Tibial nerve (tissue), 4 donors: ENCODE results near the gene PCBD2. TPM values are rescaled to one million over a fixed set of nuclear protein-coding genes. Genes with fewer than 3 reads are reported as not detected.
"Not testable (repeated sequence)": the region's sequence is repeated elsewhere in the genome, so short reads cannot be mapped to it uniquely, and the experiment has no call there.

Experiments
- DNase-seq, 2 donors: peaks; one replicate each; pipeline ENCODE4 v3.0.0-alpha.2; 2019; ENCODE audit warnings: low spot score in 2 of 2
- H3K27ac ChIP-seq, 4 donors: fragments of 200-600 bp; sonication (generic) in 3 of 4; one replicate each; pipeline ENCODE4 v1.5.1; 2017 to 2019; ENCODE audit warnings: mild to moderate bottlenecking in 1 of 4
- H3K27me3 ChIP-seq, 2 donors: fragments of 200-600 bp; sonication (generic) in 1 of 2; one replicate each; pipeline versions ENCODE4 v1.5.1 to v1.6.0; 2017 to 2019
- H3K36me3 ChIP-seq, 3 donors: fragments of 200-600 bp; sonication (generic); one replicate each; pipeline ENCODE4 v1.5.1; 2018 to 2019
- H3K4me1 ChIP-seq, 4 donors: fragments of 200-600 bp; sonication (generic) in 3 of 4; one replicate each; pipeline ENCODE4 v1.5.1; 2017 to 2019
- H3K4me3 ChIP-seq, 4 donors: fragments of 200-600 bp; sonication (generic) in 3 of 4; one replicate each; pipeline ENCODE4 v1.5.1; 2017 to 2019; ENCODE audit warnings: mild to moderate bottlenecking in 1 of 4, moderate library complexity in 1 of 4
- H3K9me3 ChIP-seq, 4 donors: fragments of 200-600 bp; sonication (generic) in 3 of 4; one replicate each; pipeline ENCODE4 v1.5.1; 2017 to 2019
- EP300 ChIP-seq, 2 donors: sonication (generic); formaldehyde crosslinking; IDR thresholded peaks; one replicate each; pipeline ENCODE4 v1.6.1; 2017; ENCODE audit warnings: antibody characterized with exemption in 2 of 2, mild to moderate bottlenecking in 1 of 2
- POLR2A ChIP-seq, 2 donors: fragments of 450-650 bp; IDR thresholded peaks; one replicate each; pipeline ENCODE4 v1.6.1; 2017; ENCODE audit warnings: antibody characterized with exemption in 2 of 2, mild to moderate bottlenecking in 2 of 2, moderate library complexity in 2 of 2
- WGBS, 2 donors: methylation state at CpG; one replicate each; pipeline ENCODE4 v1.1.5; 2018; 5-methylcytosine and 5-hydroxymethylcytosine counted together
- total RNA-seq, 4 donors: library from RNA; depleted of rRNA; stranded (reverse); fragments of >200 nt; gene quantifications; one replicate each; pipeline ENCODE4 v1.1.0, GENCODE V29; 2016
- TF ChIP-seq, protein P1 (sequence below), 5 experiments: fragments of 200-600 bp in 3 of 5; fragments of 450-650 bp in 2 of 5; sonication (generic) in 3 of 5; IDR thresholded peaks; one replicate each; pipeline ENCODE4 v1.5.1; 2016 to 2019; ENCODE audit warnings: antibody characterized with exemption in 5 of 5, mild to moderate bottlenecking in 3 of 5, moderate library complexity in 2 of 5

Gene PCBD2
- total RNA-seq, 4 donors from 2014 or later = 5.7 to 11.0 (median 7.9) TPM

DNA sequence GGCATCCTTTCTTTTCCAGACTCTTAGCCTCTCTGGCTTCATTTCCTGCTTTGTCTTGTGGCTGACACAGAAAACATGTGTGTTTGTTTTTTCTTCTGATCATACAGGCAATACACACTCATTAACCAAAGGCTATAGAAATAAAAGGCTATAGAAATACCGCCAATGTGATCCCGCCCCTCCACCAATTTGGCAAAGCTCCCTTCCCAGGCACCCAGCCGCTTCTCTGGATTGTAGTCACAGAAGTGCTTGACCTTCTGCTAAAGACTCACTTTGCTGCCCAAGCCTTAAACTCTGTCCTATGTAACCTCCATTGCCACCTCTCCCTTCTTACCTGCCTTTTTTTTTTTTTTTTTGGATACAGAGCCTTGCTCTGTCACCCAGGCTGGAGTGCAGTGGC lies 25.5 kb upstream of the PCBD2 start:
- Histone ChIP-seq H3K36me3 (peaks cover 0 to 4% (median 0%) of the 10 kb centered on the region in 3 donors), H3K4me1 (peaks cover 0 to 42% (median 13%) of the 10 kb centered on the region in 4 donors), H3K27ac (no peak overlapping the region), H3K27me3 (no peaks in the 10 kb centered on the region), H3K9me3 (no peaks in the 10 kb centered on the region), H3K4me3 (no peak overlapping the region)
- TF ChIP-seq, protein P1, sequence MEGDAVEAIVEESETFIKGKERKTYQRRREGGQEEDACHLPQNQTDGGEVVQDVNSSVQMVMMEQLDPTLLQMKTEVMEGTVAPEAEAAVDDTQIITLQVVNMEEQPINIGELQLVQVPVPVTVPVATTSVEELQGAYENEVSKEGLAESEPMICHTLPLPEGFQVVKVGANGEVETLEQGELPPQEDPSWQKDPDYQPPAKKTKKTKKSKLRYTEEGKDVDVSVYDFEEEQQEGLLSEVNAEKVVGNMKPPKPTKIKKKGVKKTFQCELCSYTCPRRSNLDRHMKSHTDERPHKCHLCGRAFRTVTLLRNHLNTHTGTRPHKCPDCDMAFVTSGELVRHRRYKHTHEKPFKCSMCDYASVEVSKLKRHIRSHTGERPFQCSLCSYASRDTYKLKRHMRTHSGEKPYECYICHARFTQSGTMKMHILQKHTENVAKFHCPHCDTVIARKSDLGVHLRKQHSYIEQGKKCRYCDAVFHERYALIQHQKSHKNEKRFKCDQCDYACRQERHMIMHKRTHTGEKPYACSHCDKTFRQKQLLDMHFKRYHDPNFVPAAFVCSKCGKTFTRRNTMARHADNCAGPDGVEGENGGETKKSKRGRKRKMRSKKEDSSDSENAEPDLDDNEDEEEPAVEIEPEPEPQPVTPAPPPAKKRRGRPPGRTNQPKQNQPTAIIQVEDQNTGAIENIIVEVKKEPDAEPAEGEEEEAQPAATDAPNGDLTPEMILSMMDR (IDR thresholded peaks at IDR 0.05) = no peak
- no peak for TF ChIP-seq EP300 (IDR thresholded peaks at IDR 0.05)
- TF ChIP-seq POLR2A (IDR thresholded peaks at IDR 0.05) = no peak
- WGBS, 2 donors = 64 to 72% methylated on average over 3 of the region's 3 CpGs
- DNase-seq = no peak

DNA sequence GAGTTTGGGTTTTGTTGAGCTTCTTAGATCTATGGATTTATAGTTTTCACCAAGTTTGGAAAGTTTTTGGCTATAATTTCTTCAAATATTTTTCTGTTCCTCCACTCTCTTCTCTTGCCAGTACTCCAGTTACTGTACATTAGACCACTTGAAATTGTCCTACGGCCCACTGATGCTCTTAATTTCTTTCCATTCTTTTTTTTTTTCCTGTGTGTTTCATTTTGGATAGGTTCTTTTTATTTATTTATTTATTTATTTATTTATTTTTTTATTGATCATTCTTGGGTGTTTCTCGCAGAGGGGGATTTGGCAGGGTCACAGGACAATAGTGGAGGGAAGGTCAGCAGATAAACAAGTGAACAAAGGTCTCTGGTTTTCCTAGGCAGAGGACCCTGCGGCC lies 24.0 kb upstream of the PCBD2 start:
- not testable (repeated sequence) for H3K27ac ChIP-seq, H3K9me3 ChIP-seq, H3K36me3 ChIP-seq, H3K27me3 ChIP-seq, DNase-seq, H3K4me3 ChIP-seq
- WGBS, 2 donors = 73 to 74% methylated on average over 2 of the region's 3 CpGs
- peaks cover 0 to 40% (median 6%) of the 10 kb centered on the region in 4 donors for H3K4me1 ChIP-seq

DNA sequence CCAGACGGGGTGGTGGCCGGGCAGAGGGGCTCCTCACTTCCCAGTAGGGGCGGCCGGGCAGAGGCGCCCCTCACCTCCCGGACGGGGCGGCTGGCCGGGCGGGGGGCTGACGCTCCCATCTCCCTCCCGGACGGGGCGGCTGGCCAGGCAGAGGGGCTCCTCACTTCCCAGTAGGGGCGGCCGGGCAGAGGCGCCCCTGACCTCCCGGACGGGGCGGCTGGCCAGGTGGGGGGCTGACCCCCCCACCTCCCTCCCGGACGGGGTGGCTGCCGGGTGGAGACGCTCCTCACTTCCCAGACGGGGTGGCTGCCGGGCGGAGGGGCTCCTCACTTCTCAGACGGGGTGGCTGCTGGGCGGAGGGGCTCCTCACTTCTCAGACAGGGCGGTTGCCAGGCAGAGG lies 23.2 kb upstream of the PCBD2 start:
- H3K36me3 ChIP-seq, H3K4me3 ChIP-seq, H3K27ac ChIP-seq, H3K27me3 ChIP-seq, DNase-seq, H3K9me3 ChIP-seq: not testable (repeated sequence)
- peaks cover 0 to 40% (median 4%) of the 10 kb centered on the region in 4 donors for H3K4me1 ChIP-seq
- 84% methylated on average over 5 of the region's 30 CpGs; no CpG with 5 or more reads in 1 of the 2 donors for WGBS, 2 donors

DNA sequence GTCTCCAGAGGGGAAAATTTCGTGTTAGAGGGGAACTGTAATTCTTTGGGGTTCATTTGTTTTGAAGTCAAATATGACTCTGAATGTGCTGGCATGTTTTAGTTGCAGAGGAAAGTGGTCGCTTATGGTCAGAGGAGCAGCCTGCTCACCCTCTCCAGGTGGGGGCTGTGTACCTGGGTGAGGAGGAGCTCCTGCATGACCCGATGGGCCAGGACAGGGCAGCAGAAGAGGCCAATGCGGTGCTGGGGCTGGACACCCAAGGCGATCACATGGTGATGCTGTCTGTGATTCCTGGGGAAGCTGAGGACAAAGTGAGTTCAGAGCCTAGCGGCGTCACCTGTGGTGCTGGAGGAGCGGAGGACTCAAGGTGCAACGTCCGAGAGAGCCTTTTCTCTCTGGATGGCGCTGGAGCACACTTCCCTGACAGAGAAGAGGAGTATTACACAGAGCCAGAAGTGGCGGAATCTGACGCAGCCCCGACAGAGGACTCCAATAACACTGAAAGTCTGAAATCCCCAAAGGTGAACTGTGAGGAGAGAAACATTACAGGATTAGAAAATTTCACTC lies 17.3 kb upstream of the PCBD2 start:
- H3K27ac ChIP-seq = no peak overlapping the region
- H3K4me3 ChIP-seq = no peak overlapping the region
- H3K36me3 ChIP-seq = peaks cover 0 to 42% (median 0%) of the 10 kb centered on the region in 3 donors
- H3K4me1 ChIP-seq = peaks cover 0 to 17% (median 0%) of the 10 kb centered on the region in 4 donors
- H3K27me3 ChIP-seq = no peaks in the 10 kb centered on the region
- 84 to 85% methylated on average over 14 of the region's 14 CpGs for WGBS, 2 donors
- TF ChIP-seq, protein P1 (IDR thresholded peaks at IDR 0.05) = no peak
- TF ChIP-seq EP300 (IDR thresholded peaks at IDR 0.05) (no peak), POLR2A (IDR thresholded peaks at IDR 0.05) (no peak)
- no peak for DNase-seq
- no peaks in the 10 kb centered on the region for H3K9me3 ChIP-seq

DNA sequence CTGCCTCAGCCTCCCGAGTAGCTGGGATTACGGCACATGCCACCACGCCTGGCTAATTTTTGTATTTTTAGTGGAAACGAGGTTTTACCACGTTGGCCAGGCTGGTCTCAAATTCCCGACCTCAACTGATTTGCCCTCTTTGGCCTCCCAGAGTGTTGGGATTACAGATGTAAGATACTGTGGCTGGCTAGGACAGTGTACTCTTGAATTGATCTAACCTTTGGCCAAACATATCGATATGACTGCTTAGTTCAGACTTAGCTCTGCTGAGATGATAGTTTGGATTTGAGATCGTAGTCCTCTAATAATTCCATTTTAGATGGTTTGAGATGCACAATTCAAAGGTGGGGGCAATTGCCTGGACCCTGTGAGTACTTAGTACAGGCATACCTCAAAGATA lies 15.6 kb upstream of the PCBD2 start:
- 93 to 97% methylated on average over 8 of the region's 8 CpGs for WGBS, 2 donors
- TF ChIP-seq POLR2A (IDR thresholded peaks at IDR 0.05) (no peak), EP300 (IDR thresholded peaks at IDR 0.05) (no peak)
- TF ChIP-seq, protein P1 (IDR thresholded peaks at IDR 0.05) = no peak
- peaks cover 0 to 53% (median 0%) of the 10 kb centered on the region in 3 donors for H3K36me3 ChIP-seq
- H3K27me3 ChIP-seq = no peaks in the 10 kb centered on the region
- H3K9me3 ChIP-seq = no peaks in the 10 kb centered on the region
- no peak overlapping the region for H3K27ac ChIP-seq
- H3K4me1 ChIP-seq = peaks cover 0 to 17% (median 0%) of the 10 kb centered on the region in 4 donors
- no peak for DNase-seq
- no peak overlapping the region for H3K4me3 ChIP-seq

DNA sequence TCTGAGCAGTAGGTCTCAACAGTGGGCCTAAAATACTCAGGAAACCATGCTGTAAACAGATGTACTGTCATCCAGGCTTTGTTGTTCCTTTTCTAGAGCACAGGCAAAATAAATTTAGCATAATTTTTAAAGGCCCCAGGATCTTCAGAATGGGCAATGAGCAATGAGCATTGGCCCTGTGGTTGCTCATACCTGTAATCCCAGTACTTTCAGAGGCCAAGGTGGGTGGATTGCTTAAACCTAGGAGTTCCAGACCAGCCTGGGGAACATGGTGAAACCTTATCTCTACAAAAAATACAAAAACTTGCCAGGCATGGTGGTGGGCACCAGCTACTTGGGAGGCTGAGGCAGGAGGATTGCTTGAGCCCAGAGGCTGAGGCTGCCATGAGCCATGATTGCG lies 13.5 kb upstream of the PCBD2 start:
- H3K4me1 ChIP-seq = peaks cover 0 to 5% (median 0%) of the 10 kb centered on the region in 4 donors
- no peaks in the 10 kb centered on the region for H3K9me3 ChIP-seq
- H3K27ac ChIP-seq = no peak overlapping the region
- 100% methylated on average over 1 of the region's 1 CpG for WGBS, 2 donors
- H3K4me3 ChIP-seq = no peak overlapping the region
- no peak for DNase-seq
- H3K27me3 ChIP-seq = no peaks in the 10 kb centered on the region
- peaks cover 0 to 57% (median 0%) of the 10 kb centered on the region in 3 donors for H3K36me3 ChIP-seq
- TF ChIP-seq, protein P1 (IDR thresholded peaks at IDR 0.05) = no peak
- no peak for TF ChIP-seq POLR2A (IDR thresholded peaks at IDR 0.05)
- TF ChIP-seq EP300 (IDR thresholded peaks at IDR 0.05) = no peak
